ENCODE measurements around the gene LGALS4. TPM values are rescaled to one million over a fixed set of nuclear protein-coding genes. Genes with fewer than 3 reads are reported as not detected.
"Not testable (repeated sequence)": the region's sequence is repeated elsewhere in the genome, so short reads cannot be mapped to it uniquely, and the experiment has no call there.

Gene LGALS4
- total RNA-seq, 2 donors from 2014 or later, result 1.7 to 2.4 TPM

DNA sequence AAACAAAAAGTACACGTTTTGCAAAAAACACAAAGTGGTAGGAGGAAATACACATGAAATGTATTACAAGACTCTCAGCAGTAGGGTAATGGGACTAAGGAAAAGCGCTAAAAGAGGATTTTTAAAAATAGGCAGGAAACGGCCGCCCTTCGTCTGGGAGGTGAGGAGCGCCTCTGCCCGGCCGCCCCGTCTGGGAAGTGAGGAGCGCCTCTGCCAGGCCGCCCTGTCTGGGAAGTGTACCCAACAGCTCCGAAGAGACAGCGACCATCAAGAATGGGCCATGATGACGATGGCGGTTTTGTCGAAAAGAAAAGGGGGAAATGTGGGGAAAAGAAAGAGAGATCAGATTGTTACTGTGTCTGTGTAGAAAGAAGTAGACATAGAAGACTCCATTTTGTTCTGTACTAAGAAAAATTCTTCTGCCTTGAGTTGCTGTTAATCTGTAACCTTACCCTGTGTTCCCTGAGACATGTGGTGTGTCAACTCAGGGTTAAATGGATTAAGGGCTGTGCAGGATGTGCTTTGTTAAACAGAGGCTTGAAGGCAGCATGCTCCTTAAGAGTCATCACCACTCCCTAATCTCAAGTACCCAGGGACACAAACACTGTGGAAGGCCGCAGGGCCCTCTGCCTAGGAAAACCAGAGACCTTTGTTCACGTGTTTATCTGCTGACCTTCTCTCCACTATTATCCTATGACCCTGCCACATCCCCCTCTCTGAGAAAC lies 5.2 kb downstream of the LGALS4 start:
- H3K36me3 Mint-ChIP-seq (ENCODE audit: low read depth); DNase-seq; H3K9me3 ChIP-seq (ENCODE audit: control insufficient read depth, low read length, poor library complexity, severe bottlenecking); H3K4me1 Mint-ChIP-seq; H3K27ac Mint-ChIP-seq; H3K4me3 Mint-ChIP-seq; H3K27me3 Mint-ChIP-seq; ATAC-seq: not testable (repeated sequence)

- Mint-ChIP-seq H3K27ac (no peak overlapping the region), H3K27me3 (no peaks in the 10 kb centered on the region), H3K4me3 (no peak overlapping the region), H3K4me1 (peaks cover 7% of the 10 kb centered on the region), H3K36me3 (ENCODE audit: low read depth) (no peaks in the 10 kb centered on the region)
- ATAC-seq (no peak), DNase-seq (no peak)
- no peaks in the 10 kb centered on the region for H3K9me3 ChIP-seq (ENCODE audit: control insufficient read depth, low read length, poor library complexity, severe bottlenecking)
Measured at GRCh38 chr19:38806371-38806770, 6.4 kb downstream of the LGALS4 start.

- H3K9me3 ChIP-seq (ENCODE audit: control insufficient read depth, low read length, poor library complexity, severe bottlenecking), result no peaks in the 10 kb centered on the region
- ATAC-seq (no peak), DNase-seq (no peak)
- peak overlapping the region; percentile 1 for H3K27ac Mint-ChIP-seq
- H3K36me3 Mint-ChIP-seq (ENCODE audit: low read depth), result no peaks in the 10 kb centered on the region
- H3K4me3 Mint-ChIP-seq, result no peak overlapping the region
- H3K4me1 Mint-ChIP-seq, result peaks cover 7% of the 10 kb centered on the region
- no peaks in the 10 kb centered on the region for H3K27me3 Mint-ChIP-seq
Measured at GRCh38 chr19:38805180-38805579, 7.6 kb downstream of the LGALS4 start.

- no peak overlapping the region for H3K4me3 Mint-ChIP-seq
- no peak overlapping the region for H3K27ac Mint-ChIP-seq
- no peaks in the 10 kb centered on the region for H3K27me3 Mint-ChIP-seq
- ATAC-seq (no peak), DNase-seq (no peak)
- H3K4me1 Mint-ChIP-seq, result peaks cover 5% of the 10 kb centered on the region
- no peaks in the 10 kb centered on the region for H3K36me3 Mint-ChIP-seq (ENCODE audit: low read depth)
- H3K9me3 ChIP-seq (ENCODE audit: control insufficient read depth, low read length, poor library complexity, severe bottlenecking), result no peaks in the 10 kb centered on the region
Measured at GRCh38 chr19:38803543-38803942, 9.2 kb downstream of the LGALS4 start.

DNA sequence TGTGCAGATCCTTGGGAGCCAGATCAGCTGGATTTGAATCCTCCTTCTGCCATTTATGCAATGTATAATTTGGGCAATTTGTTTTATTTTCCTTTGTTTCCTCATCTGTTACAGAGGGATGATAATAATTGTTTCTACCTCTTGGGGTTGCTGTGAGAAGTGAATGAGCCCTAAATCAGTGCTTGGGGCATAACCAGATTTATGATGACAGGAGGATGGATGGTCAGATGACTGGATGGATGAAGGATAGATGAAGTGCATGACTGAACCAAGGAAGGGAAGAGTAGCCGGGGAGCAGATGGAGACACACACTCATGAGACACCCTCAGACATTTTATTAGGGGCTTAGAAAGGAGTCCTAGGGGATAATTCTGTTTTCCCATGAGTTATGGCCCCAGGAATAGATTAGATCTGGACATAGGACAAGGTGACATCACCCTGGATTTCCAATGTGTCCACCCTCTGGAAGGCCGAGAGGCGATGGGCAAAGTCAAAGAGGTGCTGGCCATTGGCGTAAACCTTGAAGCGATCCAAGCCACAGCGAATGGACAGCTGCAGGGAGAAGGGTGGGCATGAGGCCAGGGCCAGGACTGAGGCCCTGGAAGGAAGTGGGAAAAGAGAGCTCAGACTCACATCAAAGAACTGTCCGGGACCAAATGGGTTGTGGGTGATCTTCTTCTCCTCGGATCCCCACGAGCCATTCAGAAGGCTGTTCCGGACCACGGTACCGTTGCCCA lies 11.2 kb downstream of the LGALS4 start:
- H3K9me3 ChIP-seq (ENCODE audit: control insufficient read depth, low read length, poor library complexity, severe bottlenecking), result no peaks in the 10 kb centered on the region
- no peak overlapping the region for H3K27ac Mint-ChIP-seq
- H3K27me3 Mint-ChIP-seq, result no peaks in the 10 kb centered on the region
- H3K36me3 Mint-ChIP-seq (ENCODE audit: low read depth), result no peaks in the 10 kb centered on the region
- DNase-seq, result no peak
- H3K4me3 Mint-ChIP-seq, result no peak overlapping the region
- no peak for ATAC-seq
- H3K4me1 Mint-ChIP-seq, result peaks cover 5% of the 10 kb centered on the region

GRCh38 chr19:38800577-38801347 lies 12.0 kb downstream of the LGALS4 start:
- ATAC-seq (no peak), DNase-seq (no peak)
- Mint-ChIP-seq H3K27me3 (no peaks in the 10 kb centered on the region), H3K27ac (no peak overlapping the region), H3K36me3 (ENCODE audit: low read depth) (no peaks in the 10 kb centered on the region), H3K4me1 (peaks cover 5% of the 10 kb centered on the region), H3K4me3 (no peak overlapping the region)
- H3K9me3 ChIP-seq (ENCODE audit: control insufficient read depth, low read length, poor library complexity, severe bottlenecking), result no peaks in the 10 kb centered on the region

DNA sequence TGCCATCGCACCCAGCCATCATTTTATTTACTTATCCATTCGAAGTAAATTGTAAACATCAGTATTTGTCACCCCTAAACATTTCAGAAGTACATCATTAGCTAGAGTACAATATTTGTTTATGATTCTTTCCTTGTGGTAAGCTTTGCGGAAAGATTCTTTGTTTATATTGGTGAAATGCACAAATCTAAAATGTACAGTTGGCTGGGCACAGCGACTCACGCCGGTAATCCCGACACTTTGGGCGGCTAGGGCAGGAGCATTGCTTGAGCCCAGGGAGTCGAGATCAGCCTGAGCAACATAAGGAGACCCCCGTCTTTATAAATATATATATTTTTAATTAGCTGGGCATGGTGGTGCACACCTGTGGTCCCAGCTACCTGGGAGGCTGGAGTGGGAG lies 13.6 kb downstream of the LGALS4 start:
- no peaks in the 10 kb centered on the region for H3K4me1 Mint-ChIP-seq
- H3K36me3 Mint-ChIP-seq (ENCODE audit: low read depth), result no peaks in the 10 kb centered on the region
- no peaks in the 10 kb centered on the region for H3K9me3 ChIP-seq (ENCODE audit: control insufficient read depth, low read length, poor library complexity, severe bottlenecking)
- no peak overlapping the region for H3K27ac Mint-ChIP-seq
- DNase-seq, result no peak
- no peaks in the 10 kb centered on the region for H3K27me3 Mint-ChIP-seq
- no peak for ATAC-seq
- H3K4me3 Mint-ChIP-seq, result no peak overlapping the region

- ATAC-seq; H3K27me3 Mint-ChIP-seq; H3K36me3 Mint-ChIP-seq (ENCODE audit: low read depth); H3K27ac Mint-ChIP-seq; H3K4me3 Mint-ChIP-seq; H3K9me3 ChIP-seq (ENCODE audit: control insufficient read depth, low read length, poor library complexity, severe bottlenecking); DNase-seq; H3K4me1 Mint-ChIP-seq: not testable (repeated sequence)
Measured at GRCh38 chr19:38797781-38798180, 15.0 kb downstream of the LGALS4 start.

DNA sequence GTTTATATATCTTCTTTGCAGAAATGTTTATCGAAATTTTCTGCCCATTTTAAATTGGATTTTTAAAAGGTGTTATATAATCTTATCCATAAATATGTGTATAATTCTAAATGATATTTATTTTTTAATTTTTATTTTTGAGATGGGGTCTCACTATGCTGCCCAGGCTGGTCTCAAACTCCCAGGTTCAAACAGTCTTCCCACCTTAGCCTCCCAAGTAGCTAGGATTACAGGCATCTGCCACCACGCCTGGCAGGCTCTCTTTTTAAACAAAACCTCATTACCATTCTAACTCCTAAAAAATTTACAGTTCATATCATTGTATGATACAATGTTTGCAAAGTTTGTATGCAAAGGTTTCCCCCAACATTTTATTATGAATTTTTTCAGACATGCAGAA lies 16.6 kb downstream of the LGALS4 start:
- H3K9me3 ChIP-seq (ENCODE audit: control insufficient read depth, low read length, poor library complexity, severe bottlenecking), result no peaks in the 10 kb centered on the region
- DNase-seq, result no peak
- Mint-ChIP-seq H3K4me1 (peaks cover 2% of the 10 kb centered on the region), H3K27me3 (no peaks in the 10 kb centered on the region), H3K27ac (no peak overlapping the region), H3K4me3 (no peak overlapping the region), H3K36me3 (ENCODE audit: low read depth) (no peaks in the 10 kb centered on the region)
- no peak for ATAC-seq

- Mint-ChIP-seq H3K27ac (no peak overlapping the region), H3K36me3 (ENCODE audit: low read depth) (no peaks in the 10 kb centered on the region), H3K27me3 (no peaks in the 10 kb centered on the region), H3K4me1 (peaks cover 2% of the 10 kb centered on the region), H3K4me3 (no peak overlapping the region)
- ATAC-seq (no peak), DNase-seq (no peak)
- H3K9me3 ChIP-seq (ENCODE audit: control insufficient read depth, low read length, poor library complexity, severe bottlenecking), result no peaks in the 10 kb centered on the region
Measured at GRCh38 chr19:38795549-38795948, 17.2 kb downstream of the LGALS4 start.

DNA sequence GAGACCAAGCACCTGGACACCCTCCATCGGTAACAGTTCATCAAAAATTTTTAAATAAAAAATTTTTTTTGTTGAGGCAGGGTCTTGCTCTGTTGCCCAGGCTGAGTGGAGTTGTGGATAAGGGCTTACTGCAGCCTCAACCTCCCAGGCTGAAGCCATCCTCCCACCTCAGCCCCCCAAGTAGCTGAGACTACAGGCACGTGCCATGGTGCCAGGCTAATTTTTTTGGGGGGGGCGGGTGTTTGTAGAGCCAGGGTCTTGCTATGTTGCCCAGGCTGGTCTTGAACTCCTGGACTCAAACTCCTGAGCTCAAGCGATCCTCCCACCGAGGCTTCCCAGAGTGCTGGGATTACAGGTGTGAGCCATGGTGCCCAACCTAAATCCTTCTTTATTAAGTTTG lies 19.1 kb downstream of the LGALS4 start:
- Mint-ChIP-seq H3K4me1 (peaks cover 2% of the 10 kb centered on the region), H3K36me3 (ENCODE audit: low read depth) (no peaks in the 10 kb centered on the region), H3K27me3 (no peaks in the 10 kb centered on the region), H3K4me3 (no peak overlapping the region), H3K27ac (peak overlapping the region; percentile 8)
- no peak for ATAC-seq
- H3K9me3 ChIP-seq (ENCODE audit: control insufficient read depth, low read length, poor library complexity, severe bottlenecking), result no peaks in the 10 kb centered on the region
- no peak for DNase-seq

- peaks cover 2% of the 10 kb centered on the region for H3K4me1 Mint-ChIP-seq
- no peaks in the 10 kb centered on the region for H3K36me3 Mint-ChIP-seq (ENCODE audit: low read depth)
- peak overlapping the region; percentile 8 for H3K27ac Mint-ChIP-seq
- no peaks in the 10 kb centered on the region for H3K9me3 ChIP-seq (ENCODE audit: control insufficient read depth, low read length, poor library complexity, severe bottlenecking)
- DNase-seq, result no peak
- peak overlapping the region; percentile 59 for H3K4me3 Mint-ChIP-seq
- ATAC-seq, result no peak
- no peaks in the 10 kb centered on the region for H3K27me3 Mint-ChIP-seq
Measured at GRCh38 chr19:38793177-38793576, 19.6 kb downstream of the LGALS4 start.

Data from T-helper 17 cell (primary cell).